Kidney capillary endothelial cell (primary cell): Measurements from ENCODE around the gene MTM1.
A peak's percentile ranks its signal among the peaks of the same experiment; 100 is the strongest.

Experiments used
- DNase-seq: peaks from one replicate; pipeline ENCODE4 v3.0.0-alpha.2; 2018; ENCODE audit warnings: low spot score

Gene MTM1

DNA sequence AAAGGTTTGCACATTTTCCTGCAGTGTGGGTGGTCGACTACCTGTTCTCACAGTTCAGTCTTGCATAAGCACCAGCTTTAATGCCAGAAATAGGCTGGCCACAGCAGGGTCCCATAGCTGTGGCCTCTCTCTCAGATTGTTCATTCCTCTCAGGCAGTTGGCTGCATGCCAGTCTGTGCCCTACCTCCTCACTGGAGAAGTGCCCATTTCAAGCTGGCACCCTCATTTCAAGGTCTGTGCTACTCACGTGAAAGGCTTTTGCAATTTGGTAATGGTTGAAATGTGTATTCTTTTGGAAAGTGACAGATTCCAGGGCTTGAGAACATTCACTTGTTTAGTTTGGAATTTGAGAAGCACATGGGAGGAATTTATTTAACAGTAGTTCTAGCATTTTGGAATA lies 95.9 kb downstream of the MTM1 start:
- no peak for DNase-seq

- DNase-seq: no peak
Observed at GRCh38 chrX:150676221-150676620, 107.8 kb downstream of the MTM1 start.

GRCh38 chrX:150680974-150681373 lies 112.6 kb downstream of the MTM1 start:
- no peak for DNase-seq

GRCh38 chrX:150683112-150683511 lies 114.7 kb downstream of the MTM1 start:
- DNase-seq: no peak

DNA sequence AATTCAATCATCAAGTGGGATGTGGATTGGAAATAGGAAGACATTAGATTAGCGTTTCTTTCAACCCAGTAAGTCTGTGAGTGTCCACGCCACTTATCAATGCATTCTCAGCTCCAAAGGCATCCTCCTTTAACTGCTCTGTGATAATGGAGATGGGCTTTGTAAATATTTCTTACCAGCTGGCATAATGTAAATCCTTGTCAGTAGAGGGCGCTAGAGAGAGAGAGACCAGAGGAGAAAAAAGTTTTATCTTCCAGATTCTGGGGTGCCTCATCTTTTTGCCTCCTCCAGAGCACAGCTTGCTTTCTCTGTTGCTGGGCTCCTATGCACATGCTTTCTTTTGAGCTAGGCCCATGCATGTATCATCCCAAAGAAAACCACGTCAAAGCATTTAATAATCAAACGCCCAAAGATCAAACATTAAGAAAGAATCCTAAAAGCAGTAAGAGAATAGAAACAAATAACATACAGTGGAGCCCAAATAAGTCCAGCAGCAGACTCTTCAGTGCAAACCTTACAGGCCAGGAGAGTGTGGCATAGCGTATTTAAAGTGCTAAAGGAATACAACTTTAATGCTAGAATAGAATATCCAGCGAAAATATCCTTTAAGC lies 115.2 kb downstream of the MTM1 start:
- no peak for DNase-seq

DNA sequence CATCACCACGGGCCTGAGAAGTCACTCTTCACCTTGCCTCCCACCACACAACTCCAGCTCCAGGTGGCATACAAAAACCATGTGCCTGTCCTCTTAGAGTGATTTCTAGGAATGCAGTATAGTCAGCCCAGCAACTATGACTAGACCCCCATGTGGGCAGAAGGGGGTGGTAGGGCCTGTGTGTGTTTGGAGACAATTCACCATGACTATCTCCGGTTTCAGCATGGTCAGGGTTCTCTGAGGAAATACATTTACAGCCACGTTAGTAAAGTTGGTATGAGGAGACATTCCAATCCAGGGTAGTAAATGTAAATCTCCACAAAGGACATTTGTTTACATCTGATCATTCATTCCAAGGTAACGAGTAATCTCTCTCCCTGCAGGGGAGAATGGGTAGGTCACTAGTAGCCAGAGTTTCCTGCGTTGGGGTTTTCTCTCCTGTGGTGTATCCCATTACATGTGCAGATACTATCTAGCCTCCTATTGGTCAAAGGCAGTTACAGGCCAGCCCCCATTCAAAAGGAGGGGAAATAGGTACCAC lies 120.6 kb downstream of the MTM1 start:
- peak; percentile 64 for DNase-seq

- peak; percentile 39 for DNase-seq
Observed at GRCh38 chrX:150690126-150690525, 121.7 kb downstream of the MTM1 start.

GRCh38 chrX:150692296-150692695 lies 123.9 kb downstream of the MTM1 start:
- no peak for DNase-seq

DNA sequence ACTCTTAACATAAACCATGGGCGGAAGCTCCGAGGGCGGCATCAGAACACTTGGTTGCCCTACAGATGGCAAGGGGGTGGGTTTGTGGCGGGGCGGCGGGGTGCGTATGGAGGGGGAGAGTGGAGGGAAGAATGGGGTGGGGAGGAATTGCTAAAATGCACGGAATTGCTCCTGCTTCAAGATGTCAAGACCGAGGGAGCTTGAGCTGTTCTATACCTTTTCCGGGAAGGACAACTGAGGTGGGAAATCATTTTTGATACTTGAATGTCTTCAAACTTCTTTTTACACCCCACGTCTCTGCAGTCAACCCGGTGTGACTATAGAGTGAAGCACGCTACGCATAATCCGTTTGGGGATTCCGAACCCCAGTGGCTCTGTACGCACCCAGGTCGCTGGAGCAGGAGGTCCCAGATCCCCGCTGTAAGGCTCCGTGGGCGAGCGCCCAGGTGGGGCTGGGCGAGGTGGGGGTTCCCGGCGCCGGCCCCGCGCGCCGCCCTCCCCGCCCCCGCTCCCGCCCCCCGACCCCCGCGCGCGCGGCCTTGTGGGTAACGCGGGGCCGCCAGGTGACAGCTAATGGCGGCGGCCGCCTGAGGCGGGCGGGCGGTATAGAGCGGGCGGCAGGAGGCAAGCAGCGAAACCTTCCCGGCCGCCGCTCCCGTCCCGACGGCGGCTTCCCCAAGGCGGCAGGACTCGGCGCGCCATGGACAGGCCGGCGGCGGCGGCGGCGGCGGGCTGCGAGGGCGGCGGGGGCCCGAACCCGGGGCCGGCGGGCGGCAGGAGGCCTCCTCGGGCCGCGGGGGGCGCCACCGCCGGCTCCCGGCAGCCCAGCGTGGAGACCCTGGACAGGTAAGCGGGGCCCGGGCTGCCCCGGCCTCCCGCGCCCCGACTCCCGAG lies 124.7 kb downstream of the MTM1 start, which contains the start of gene MTMR1:
Gene MTMR1 (plus strand): TSS at position 566 of the 894 bp plus-strand sequence. CDS start 135 bp downstream, at position 701.
- no peak for DNase-seq

DNA sequence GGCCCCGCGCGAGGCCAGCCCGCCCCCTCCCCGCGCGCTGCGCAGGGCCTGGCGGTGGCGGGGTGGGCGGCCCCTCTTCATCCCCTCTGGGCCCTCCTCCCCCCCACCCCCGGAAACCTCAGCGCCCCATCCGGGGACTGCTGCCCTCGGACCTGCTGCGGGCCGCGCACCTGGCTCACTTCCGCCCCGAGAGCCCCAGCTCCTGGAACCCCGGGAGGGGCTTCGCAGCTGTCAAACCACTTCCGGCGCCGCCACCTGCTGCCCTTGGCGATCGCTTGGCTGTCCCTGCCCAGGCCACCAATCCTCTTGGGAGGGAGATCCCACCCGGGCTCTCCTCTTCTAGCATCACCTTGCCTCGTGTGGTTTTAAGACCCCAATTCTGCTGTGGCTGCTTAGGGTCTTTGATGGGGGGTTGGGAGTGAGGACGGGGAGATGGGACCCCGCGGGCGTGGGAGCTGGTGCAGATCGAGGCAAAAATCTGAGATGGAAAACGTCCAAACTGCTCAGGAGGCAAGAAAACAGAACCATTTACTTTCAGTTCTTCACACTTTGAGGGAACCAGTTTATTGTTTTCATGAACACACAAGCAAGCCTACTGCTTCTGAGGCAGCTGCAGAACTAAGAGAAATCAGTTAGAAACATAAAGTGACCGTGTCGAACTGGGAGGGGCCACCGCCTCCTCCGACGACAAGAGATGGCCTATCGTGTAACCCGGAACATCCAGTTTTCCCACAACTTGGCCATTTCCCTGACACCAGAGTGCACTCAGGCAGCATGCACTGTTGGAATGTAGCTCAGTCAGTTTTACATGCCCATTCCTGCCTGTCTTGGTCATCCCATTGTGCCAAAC lies 125.5 kb downstream of the MTM1 start:
- DNase-seq: no peak

DNA sequence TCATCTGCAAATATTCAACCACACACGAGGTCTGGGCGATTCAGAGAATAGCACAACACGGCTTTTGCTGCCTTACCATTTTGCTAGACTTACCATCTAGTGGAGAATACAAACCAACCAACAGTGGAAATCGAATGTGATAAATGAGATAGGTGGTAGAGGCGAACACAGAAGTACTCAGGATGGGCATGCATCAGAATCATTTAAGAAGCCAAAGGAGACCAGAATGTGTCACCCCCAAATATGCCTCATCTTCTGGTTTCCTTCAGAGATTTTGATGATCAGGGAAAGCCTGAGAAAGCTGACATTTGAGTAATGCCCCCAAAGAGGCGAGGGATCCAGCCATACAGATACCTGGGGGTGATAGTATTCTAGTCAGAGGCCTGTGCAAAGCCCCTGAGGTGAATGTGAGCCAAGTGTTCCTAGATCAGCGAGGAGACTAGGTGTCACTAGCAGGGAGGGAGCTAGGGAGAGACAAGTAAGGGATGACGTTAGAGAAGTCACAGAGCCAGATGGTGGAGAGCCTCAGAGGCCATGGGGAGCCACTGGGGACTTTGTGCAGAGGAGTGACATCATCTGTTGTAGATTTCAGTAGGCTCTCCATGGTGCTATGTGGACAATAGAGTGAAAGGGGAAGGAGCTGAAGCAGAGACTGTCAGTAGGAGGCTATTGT lies 126.5 kb downstream of the MTM1 start:
- no peak for DNase-seq

- DNase-seq: no peak
Observed at GRCh38 chrX:150696331-150696730, 127.9 kb downstream of the MTM1 start.

DNA sequence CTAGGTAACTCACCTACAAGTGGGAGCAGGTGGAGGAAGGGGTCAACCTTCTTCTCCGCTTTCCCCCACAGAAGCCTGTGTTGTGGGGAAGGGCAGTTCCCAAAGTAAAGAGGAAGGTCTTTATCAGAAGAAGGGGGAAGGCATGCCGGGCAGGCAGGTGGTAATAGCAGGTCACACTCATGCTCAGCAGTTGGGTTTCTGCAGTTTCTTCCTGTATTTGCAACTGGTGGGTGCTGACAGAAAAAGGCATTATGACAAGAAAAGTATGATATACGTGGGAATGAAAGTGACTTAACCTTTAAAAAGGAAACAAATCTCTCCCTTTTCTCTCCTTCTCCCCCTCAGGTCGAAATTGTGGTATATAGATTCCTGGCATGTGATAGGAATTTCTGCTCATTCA lies 128.4 kb downstream of the MTM1 start:
- DNase-seq: no peak

- no peak for DNase-seq
Observed at GRCh38 chrX:150697641-150698040, 129.2 kb downstream of the MTM1 start.

DNA sequence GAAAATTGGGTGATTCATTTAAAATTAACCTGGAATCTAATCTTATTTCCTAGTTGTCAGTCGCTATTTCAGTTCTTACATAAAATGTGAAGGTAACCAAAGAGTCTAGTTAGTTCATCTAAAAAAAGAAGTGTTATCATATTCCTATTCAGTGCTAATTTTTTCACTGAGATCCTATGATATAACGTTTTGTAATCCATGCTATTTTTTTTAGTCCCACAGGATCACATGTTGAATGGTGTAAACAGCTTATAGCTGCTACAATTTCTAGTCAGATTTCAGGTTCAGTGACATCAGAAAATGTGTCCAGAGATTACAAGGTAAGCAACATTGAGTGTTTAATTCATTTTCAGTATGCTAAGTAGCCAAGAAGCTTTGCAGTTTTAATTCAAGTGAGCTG lies 130.6 kb downstream of the MTM1 start:
- no peak for DNase-seq

DNA sequence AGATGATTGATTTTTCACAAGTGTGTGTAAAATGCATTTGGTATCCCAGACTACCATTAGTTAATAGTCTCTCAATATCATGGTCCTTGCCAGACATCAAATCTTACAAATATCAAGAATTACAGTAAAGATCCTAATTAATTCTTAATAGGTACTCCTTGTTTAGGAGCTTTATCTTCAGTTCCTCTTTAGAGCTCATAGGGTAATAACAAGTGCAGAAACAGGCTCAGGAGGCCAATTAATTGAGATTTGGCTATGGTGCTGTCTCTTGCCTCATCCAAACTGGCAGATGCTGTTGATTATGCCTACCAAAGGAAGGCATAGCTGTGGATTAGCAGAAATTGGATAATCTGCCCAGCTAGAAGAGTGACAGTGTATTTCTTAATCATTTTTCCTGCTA lies 131.7 kb downstream of the MTM1 start:
- DNase-seq: no peak

DNA sequence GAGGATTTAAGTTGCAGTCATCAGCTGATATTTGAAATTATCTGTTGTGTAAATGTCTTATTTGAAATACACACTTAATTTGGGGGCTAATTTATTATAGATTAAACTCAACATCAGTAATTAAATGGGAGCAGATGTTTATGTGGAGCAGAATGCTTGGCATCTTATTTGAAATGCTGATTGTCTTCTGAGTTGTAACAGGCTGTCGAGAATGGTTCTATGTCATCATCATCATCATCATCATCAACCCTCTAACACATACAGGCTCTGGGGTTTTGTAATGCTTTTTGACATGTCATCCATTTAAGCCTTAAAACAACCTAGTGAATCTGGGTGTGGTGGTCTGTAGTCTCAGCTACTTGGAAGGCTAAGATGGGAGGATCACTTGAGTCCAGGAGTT lies 133.0 kb downstream of the MTM1 start:
- no peak for DNase-seq

DNA sequence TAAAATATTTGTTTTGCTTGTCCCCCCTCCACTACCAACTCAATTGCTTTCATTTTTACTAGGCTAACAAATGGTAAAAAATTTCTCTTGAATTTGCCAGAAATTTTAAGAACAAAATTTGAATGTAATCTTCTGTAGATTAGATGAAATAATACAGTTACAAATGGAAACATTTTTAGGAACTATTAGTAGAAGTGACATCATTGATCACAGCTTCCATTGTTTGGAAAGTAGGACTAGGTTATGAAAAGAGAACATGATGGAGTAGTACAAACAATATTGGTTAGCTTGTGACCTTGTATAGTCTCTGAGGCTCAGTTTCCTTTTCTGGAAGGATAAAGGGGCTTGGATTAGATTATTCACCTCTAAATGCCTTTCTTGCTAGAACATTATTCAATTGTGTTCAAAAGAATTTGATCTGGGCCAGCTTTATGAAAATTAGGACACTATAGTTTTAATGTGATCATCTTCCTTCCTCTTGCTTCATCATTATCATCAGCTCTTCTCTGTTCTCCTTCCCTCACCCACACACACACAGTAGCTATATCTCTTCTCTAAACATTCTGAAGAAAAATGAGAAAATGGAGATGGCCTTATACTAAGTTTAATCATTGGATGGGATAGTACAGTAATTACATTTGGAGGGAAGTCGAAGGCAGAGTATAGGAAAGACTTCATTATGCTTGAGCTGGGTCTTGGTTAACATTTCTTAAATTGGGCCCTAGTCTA lies 134.7 kb downstream of the MTM1 start:
- DNase-seq: no peak

DNA sequence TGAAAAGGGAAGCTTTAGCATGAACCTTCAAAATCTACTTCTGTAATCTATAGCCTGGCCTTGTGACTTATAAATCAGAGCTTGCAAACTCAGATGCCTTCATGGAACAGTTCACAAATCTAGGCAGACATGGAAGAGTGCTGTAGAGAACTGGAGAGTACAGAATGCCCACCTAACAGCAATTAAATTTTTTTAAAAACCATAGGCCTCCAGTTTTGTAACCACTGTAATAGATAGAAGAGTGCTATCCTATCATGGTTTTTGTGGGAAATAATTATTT lies 135.2 kb downstream of the MTM1 start:
- DNase-seq: no peak

DNA sequence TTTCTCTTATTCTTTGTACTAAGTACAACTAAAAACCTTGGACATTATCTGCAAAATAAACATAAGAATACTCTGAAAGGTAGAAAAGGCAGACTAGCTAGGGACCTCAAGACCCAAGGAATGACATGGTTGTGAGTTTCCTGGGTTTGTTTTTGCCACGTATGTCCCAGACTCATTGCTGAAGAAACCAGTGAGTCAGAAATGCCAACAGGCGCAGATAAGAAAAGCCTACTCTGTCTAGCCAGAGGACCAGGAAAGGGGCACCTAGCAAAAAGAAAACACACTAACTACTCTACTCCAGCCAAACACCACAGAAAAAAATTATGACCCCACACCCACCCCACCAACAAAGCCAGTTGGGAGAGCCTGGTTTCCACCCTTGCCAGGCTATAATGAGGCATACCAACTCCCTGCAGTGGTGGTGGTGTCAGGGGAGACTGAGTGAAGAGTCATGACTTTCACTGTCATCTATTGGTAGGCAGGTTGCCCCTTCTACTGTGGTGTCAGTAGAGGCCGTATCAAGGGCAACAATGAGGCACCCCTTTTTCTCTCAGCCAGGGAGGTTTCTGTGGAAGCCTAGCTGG lies 135.7 kb downstream of the MTM1 start:
- DNase-seq: no peak

DNA sequence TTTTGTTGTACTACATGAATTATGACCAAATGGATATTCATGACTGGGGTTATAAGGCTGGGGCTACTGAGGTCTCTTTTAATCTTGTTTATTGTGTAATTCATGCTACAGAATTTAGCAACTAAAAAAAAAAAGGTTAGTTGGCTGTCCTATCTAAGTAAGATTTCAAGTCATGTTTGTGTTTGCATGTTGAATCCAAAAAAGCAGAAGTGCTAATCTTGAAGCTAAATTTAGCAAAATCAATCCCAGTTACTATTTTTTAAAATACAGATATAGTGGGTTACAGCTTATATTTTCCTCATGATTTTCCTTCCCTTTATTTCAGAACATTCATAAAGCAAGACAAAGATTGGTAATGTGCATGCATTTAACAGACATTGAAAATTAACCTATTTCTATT lies 144.2 kb downstream of the MTM1 start:
- DNase-seq: no peak
